SK-N-SH (cell line): Measurements from ENCODE around the gene OR2AT4.

Experiments
- EZH2phosphoT487 ChIP-seq: fragments of 200-600 bp; sonication (generic); IDR thresholded peaks from 2 replicates; pipeline ENCODE4 v1.6.1; 2017; ENCODE audit warnings: low read depth, mixed run types, mild to moderate bottlenecking, antibody characterized with exemption, moderate library complexity, borderline replicate concordance
- FOXJ3 ChIP-seq: sonication (generic); formaldehyde crosslinking; IDR thresholded peaks from 2 replicates; pipeline ENCODE4 v1.5.1; 2020; ENCODE audit warnings: mild to moderate bottlenecking, missing genetic modification reagents
- GABPA ChIP-seq: IDR thresholded peaks from 2 replicates; pipeline ENCODE4 v1.4.0; 2012; ENCODE audit warnings: low read depth, mild to moderate bottlenecking
- JUND ChIP-seq: IDR thresholded peaks from 2 replicates; pipeline ENCODE4 v1.4.0; 2012
- MEF2A ChIP-seq: IDR thresholded peaks from 2 replicates; pipeline ENCODE4 v1.4.0; 2012; ENCODE audit warnings: low read depth, borderline replicate concordance
- MXI1 ChIP-seq: IDR thresholded peaks from 2 replicates; pipeline ENCODE4 v1.6.1; 2012; ENCODE audit warnings: mild to moderate bottlenecking, low read depth, low read length, improper control_type of control experiment
- POLR2AphosphoS5 ChIP-seq: IDR thresholded peaks from 2 replicates; pipeline ENCODE4 v1.6.1; 2012; ENCODE audit warnings: low read depth, low read length
- RCOR1 ChIP-seq: fragments of 150-350 bp; IDR thresholded peaks from 2 replicates; pipeline ENCODE4 v1.6.1; 2017; ENCODE audit warnings: antibody characterized with exemption, low read length
- RFX5 ChIP-seq: IDR thresholded peaks from 2 replicates; pipeline ENCODE4 v1.6.1; 2012; ENCODE audit warnings: mild to moderate bottlenecking, improper control_type of control experiment, low read length
- TAF1 ChIP-seq: IDR thresholded peaks from 2 replicates; pipeline ENCODE4 v1.6.1; 2012; ENCODE audit warnings: low read depth, mild to moderate bottlenecking, low read length, moderate library complexity, borderline replicate concordance
- TEAD4 ChIP-seq: IDR thresholded peaks from 2 replicates; pipeline ENCODE4 v1.4.0; 2012; ENCODE audit warnings: mild to moderate bottlenecking, borderline replicate concordance; ENCODE audit not compliant: insufficient read depth
- YY1 ChIP-seq: IDR thresholded peaks from 2 replicates; pipeline ENCODE4 v1.4.0; 2012; ENCODE audit warnings: low read depth, mild to moderate bottlenecking
- TF ChIP-seq, protein P1 (sequence below): fragments of 200-600 bp; sonication (generic); IDR thresholded peaks from 2 replicates; pipeline ENCODE4 v1.6.1; 2017; ENCODE audit warnings: antibody characterized with exemption, mild to moderate bottlenecking, moderate library complexity
- TF ChIP-seq, protein P2 (sequence below): IDR thresholded peaks from 2 replicates; pipeline ENCODE4 v1.4.0; 2012; ENCODE audit warnings: low read depth

DNA sequence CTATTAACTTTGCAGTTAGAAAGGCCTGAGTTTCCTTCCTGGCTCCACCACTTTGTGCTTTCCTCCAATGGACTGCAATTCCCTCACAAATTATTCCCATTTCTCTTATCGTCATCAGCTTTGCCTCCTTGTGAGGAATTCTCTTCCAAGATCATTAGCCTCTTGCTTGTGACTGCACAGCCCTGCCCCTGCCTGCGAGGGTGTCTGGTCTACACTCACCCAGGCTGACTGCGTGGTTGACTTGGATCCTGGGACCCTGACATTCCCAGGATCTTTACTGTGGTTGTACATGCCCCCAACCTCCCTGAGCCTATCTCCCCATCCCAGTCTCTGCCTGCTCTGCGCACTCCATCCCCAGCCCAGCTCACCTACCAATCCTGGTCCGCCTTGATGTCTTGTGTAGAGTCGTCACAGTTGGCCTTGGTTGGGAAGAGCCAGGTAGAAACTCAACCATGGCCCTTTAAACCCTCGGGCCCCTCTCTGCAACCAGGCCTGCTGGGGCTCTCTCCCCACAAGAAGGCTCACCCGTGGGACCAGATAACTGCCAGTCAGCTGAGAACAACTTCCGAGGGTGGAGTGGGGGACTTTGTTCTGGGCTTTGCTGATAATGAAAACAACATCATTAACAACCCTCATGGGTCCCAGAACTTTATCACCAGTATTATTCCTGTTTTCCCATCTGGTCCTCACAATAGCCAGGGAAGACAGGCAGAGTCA, at the start of gene OR2AT4:
- no peak for TF ChIP-seq POLR2AphosphoS5
- TF ChIP-seq, protein P1, sequence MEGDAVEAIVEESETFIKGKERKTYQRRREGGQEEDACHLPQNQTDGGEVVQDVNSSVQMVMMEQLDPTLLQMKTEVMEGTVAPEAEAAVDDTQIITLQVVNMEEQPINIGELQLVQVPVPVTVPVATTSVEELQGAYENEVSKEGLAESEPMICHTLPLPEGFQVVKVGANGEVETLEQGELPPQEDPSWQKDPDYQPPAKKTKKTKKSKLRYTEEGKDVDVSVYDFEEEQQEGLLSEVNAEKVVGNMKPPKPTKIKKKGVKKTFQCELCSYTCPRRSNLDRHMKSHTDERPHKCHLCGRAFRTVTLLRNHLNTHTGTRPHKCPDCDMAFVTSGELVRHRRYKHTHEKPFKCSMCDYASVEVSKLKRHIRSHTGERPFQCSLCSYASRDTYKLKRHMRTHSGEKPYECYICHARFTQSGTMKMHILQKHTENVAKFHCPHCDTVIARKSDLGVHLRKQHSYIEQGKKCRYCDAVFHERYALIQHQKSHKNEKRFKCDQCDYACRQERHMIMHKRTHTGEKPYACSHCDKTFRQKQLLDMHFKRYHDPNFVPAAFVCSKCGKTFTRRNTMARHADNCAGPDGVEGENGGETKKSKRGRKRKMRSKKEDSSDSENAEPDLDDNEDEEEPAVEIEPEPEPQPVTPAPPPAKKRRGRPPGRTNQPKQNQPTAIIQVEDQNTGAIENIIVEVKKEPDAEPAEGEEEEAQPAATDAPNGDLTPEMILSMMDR, result no peak
- TF ChIP-seq YY1, result no peak
- TF ChIP-seq, protein P2, sequence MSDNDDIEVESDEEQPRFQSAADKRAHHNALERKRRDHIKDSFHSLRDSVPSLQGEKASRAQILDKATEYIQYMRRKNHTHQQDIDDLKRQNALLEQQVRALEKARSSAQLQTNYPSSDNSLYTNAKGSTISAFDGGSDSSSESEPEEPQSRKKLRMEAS, result no peak
- no peak for TF ChIP-seq RCOR1
- no peak for TF ChIP-seq TEAD4
- no peak for TF ChIP-seq FOXJ3 (CRISPR knock-in tag)
- no peak for TF ChIP-seq TAF1
- TF ChIP-seq JUND, result no peak
- TF ChIP-seq RFX5, result no peak
- TF ChIP-seq GABPA, result no peak
- TF ChIP-seq EZH2phosphoT487, result no peak
- TF ChIP-seq MEF2A, result no peak
- TF ChIP-seq MXI1, result no peak
